CD4-positive, alpha-beta memory T cell (primary cell): Measurements from ENCODE around the gene SMIM31. TPM values are rescaled to one million over a fixed set of nuclear protein-coding genes. Genes with fewer than 3 reads are reported as not detected.

ENCODE experiments used
- CTCF ChIA-PET: fragments of 350-600 bp; sonication (Branson Sonifier 250); formaldehyde crosslinking; loops from one replicate; lab custom pipeline; 2021; ENCODE audit warnings: inconsistent platforms; ENCODE audit not compliant: partially characterized antibody; lab: Charles Lee
- POLR2A ChIA-PET: fragments of 350-600 bp; sonication (Branson Sonifier 250); formaldehyde crosslinking; loops from one replicate; lab custom pipeline; 2021; ENCODE audit not compliant: partially characterized antibody; lab: Charles Lee
- DNase-seq, 5 donors: peaks; one replicate each; pipeline versions ENCODE4 v3.0.0 to v3.0.0-alpha.2; 2020 to 2022; ENCODE audit warnings: mixed read lengths in 1 of 5
- H3K27ac ChIP-seq: one replicate; pipeline ENCODE4 v1.7.0; 2013; ENCODE audit warnings: low read depth, low read length
- H3K27me3 ChIP-seq: 2 replicates; pipeline ENCODE4 v1.7.0; 2013; ENCODE audit warnings: mild to moderate bottlenecking, low read length, moderate library complexity; ENCODE audit not compliant: insufficient read depth
- H3K36me3 ChIP-seq: 2 replicates; pipeline ENCODE4 v1.7.0; 2013; ENCODE audit warnings: mild to moderate bottlenecking, low read length, moderate library complexity; ENCODE audit not compliant: insufficient read depth
- H3K4me1 ChIP-seq: 2 replicates; pipeline ENCODE4 v1.7.0; 2013; ENCODE audit warnings: mild to moderate bottlenecking, low read length, moderate library complexity; ENCODE audit not compliant: insufficient read depth
- H3K4me3 ChIP-seq, 2 donors: one replicate each; pipeline ENCODE4 v1.7.0; 2013; ENCODE audit warnings: low read length in 2 of 2, mild to moderate bottlenecking in 1 of 2
- H3K9me3 ChIP-seq, 2 donors: one replicate each; pipeline ENCODE4 v1.7.0; 2013; ENCODE audit warnings: low read length in 2 of 2, control low read depth in 1 of 2; ENCODE audit not compliant: control insufficient read depth in 1 of 2
- H3K27ac Mint-ChIP-seq, 7 donors: one replicate each; pipeline ENCODE4 v1.8.0; 2020 to 2021; ENCODE audit warnings: mixed read lengths in 7 of 7, mild to moderate bottlenecking in 6 of 7, inconsistent platforms in 3 of 7, moderate library complexity in 3 of 7
- H3K27me3 Mint-ChIP-seq, 2 donors: one replicate each; pipeline ENCODE4 v1.8.0; 2020 to 2021; ENCODE audit warnings: mixed read lengths in 2 of 2
- H3K36me3 Mint-ChIP-seq, 2 donors: one replicate each; pipeline ENCODE4 v1.8.0; 2020 to 2021; ENCODE audit warnings: mixed read lengths in 2 of 2, inconsistent platforms in 1 of 2, mild to moderate bottlenecking in 1 of 2
- H3K4me1 Mint-ChIP-seq, 4 donors: one replicate each; pipeline ENCODE4 v1.8.0; 2020 to 2021; ENCODE audit warnings: mixed read lengths in 4 of 4, mild to moderate bottlenecking in 1 of 4
- H3K4me3 Mint-ChIP-seq, 8 donors: one replicate each; pipeline ENCODE4 v1.8.0; 2020 to 2021; ENCODE audit warnings: mixed read lengths in 8 of 8, mild to moderate bottlenecking in 7 of 8, moderate library complexity in 6 of 8, inconsistent platforms in 3 of 8
- H3K9me3 Mint-ChIP-seq, 8 donors: one replicate each; pipeline ENCODE4 v1.8.0; 2020 to 2021; ENCODE audit warnings: mixed read lengths in 8 of 8, mild to moderate bottlenecking in 5 of 8, inconsistent platforms in 3 of 8, moderate library complexity in 1 of 8
- intact Hi-C: fragments of 100-400 bp; cut with micrococcal nuclease; formaldehyde crosslinking; loops from one replicate; pipeline ENCODE4 v1.15.1; 2023
- polyA plus RNA-seq, 2 donors: library from polyadenylated mRNA; unstranded; fragments of 300-500 nt; fragmentation: Illumina TruSeq; gene quantifications; one replicate each; pipeline ENCODE4 v1.2.3, GENCODE V29; 2021
- total RNA-seq, 2 experiments: library from RNA; stranded (reverse); gene quantifications; one replicate each; pipeline ENCODE4 v1.2.3, GENCODE V29; 2021

The SMIM31 gene
- total and polyA plus RNA-seq, 4 experiments from 2014 or later: not detected

GRCh38 chr4:164780839-164781238, 26.9 kb downstream of the SMIM31 start:
- Mint-ChIP-seq H3K36me3 (no peaks in the 10 kb centered on the region), H3K9me3 (no peaks in the 10 kb centered on the region), H3K4me1 (no peaks in the 10 kb centered on the region), H3K4me3 (no peak overlapping the region), H3K27me3 (no peaks in the 10 kb centered on the region), H3K27ac (no peak overlapping the region)
- CTCF ChIA-PET: interaction anchor here (0.6 to 2.2 kb wide), 5 partner anchors 10 to 317 kb away, joined by 3 to 8 read pairs (median 4); no protein-coding TSS in a partner anchor
- no peaks in the 10 kb centered on the region for H3K4me1 ChIP-seq
- intact Hi-C loops: no loop called here
- H3K36me3 ChIP-seq: no peaks in the 10 kb centered on the region
- no peaks in the 10 kb centered on the region for H3K9me3 ChIP-seq
- no peak for DNase-seq
- H3K4me3 ChIP-seq: no peak overlapping the region
- no peaks in the 10 kb centered on the region for H3K27me3 ChIP-seq
- no peak overlapping the region for H3K27ac ChIP-seq
- POLR2A ChIA-PET: no interaction called here

GRCh38 chr4:164783976-164784375, 30.0 kb downstream of the SMIM31 start:
- Histone ChIP-seq H3K27me3 (no peaks in the 10 kb centered on the region), H3K9me3 (no peaks in the 10 kb centered on the region), H3K27ac (no peak overlapping the region), H3K4me1 (no peaks in the 10 kb centered on the region), H3K4me3 (no peak overlapping the region), H3K36me3 (no peaks in the 10 kb centered on the region)
- DNase-seq: no peak
- Mint-ChIP-seq H3K4me1 (no peaks in the 10 kb centered on the region), H3K27me3 (peaks cover 0 to 1% of the 10 kb centered on the region in 2 donors), H3K4me3 (no peak overlapping the region), H3K27ac (no peak overlapping the region), H3K36me3 (no peaks in the 10 kb centered on the region), H3K9me3 (no peaks in the 10 kb centered on the region)
- intact Hi-C loops: no loop called here
- ChIA-PET CTCF (no interaction called here), POLR2A (no interaction called here)

- POLR2A ChIA-PET: no interaction called here
- no peaks in the 10 kb centered on the region for H3K36me3 ChIP-seq
- Mint-ChIP-seq H3K9me3 (peaks cover 0 to 3% (median 0%) of the 10 kb centered on the region in 8 donors), H3K36me3 (no peaks in the 10 kb centered on the region), H3K27me3 (peaks cover 0 to 3% of the 10 kb centered on the region in 2 donors), H3K4me3 (no peak overlapping the region), H3K4me1 (no peaks in the 10 kb centered on the region), H3K27ac (no peak overlapping the region)
- no peaks in the 10 kb centered on the region for H3K4me1 ChIP-seq
- CTCF ChIA-PET: interaction anchor here (0.6 kb wide), 1 partner anchor 10 kb away, joined by 4 read pairs; no protein-coding TSS in a partner anchor
- intact Hi-C loops: no loop called here
- H3K27me3 ChIP-seq: no peaks in the 10 kb centered on the region
- H3K27ac ChIP-seq: no peak overlapping the region
- H3K4me3 ChIP-seq: no peak overlapping the region
- no peaks in the 10 kb centered on the region for H3K9me3 ChIP-seq
- no peak for DNase-seq
Measured at GRCh38 chr4:164789047-164789446, 35.1 kb downstream of the SMIM31 start.

- no peak overlapping the region for H3K27ac Mint-ChIP-seq
- peaks cover 0 to 3% of the 10 kb centered on the region in 2 donors for H3K27me3 Mint-ChIP-seq
- H3K27ac ChIP-seq: no peak overlapping the region
- H3K4me3 ChIP-seq: no peak overlapping the region
- no peaks in the 10 kb centered on the region for H3K36me3 ChIP-seq
- DNase-seq: no peak
- no peaks in the 10 kb centered on the region for H3K27me3 ChIP-seq
- H3K4me1 ChIP-seq: no peaks in the 10 kb centered on the region
- ChIA-PET CTCF (interaction anchor here (1.5 kb wide), 1 partner anchor 10 kb away, joined by 8 read pairs; no protein-coding TSS in a partner anchor), POLR2A (no interaction called here)
- peaks cover 0 to 3% (median 0%) of the 10 kb centered on the region in 8 donors for H3K9me3 Mint-ChIP-seq
- H3K36me3 Mint-ChIP-seq: no peaks in the 10 kb centered on the region
- intact Hi-C loops: no loop called here
- no peak overlapping the region for H3K4me3 Mint-ChIP-seq
- H3K4me1 Mint-ChIP-seq: no peaks in the 10 kb centered on the region
- no peaks in the 10 kb centered on the region for H3K9me3 ChIP-seq
Measured at GRCh38 chr4:164790249-164790648, 36.3 kb downstream of the SMIM31 start.

- intact Hi-C loops: no loop called here
- CTCF ChIA-PET: interaction anchor here (0.6 kb wide), 1 partner anchor 11 kb away, joined by 4 read pairs; no protein-coding TSS in a partner anchor
Measured at GRCh38 chr4:164799410-164799809, 45.5 kb downstream of the SMIM31 start.

GRCh38 chr4:164800786-164801185, 46.9 kb downstream of the SMIM31 start:
- Histone ChIP-seq H3K9me3 (no peaks in the 10 kb centered on the region), H3K36me3 (no peaks in the 10 kb centered on the region), H3K27ac (no peak overlapping the region), H3K4me1 (no peaks in the 10 kb centered on the region), H3K27me3 (no peaks in the 10 kb centered on the region), H3K4me3 (no peak overlapping the region)
- no peak for DNase-seq
- CTCF ChIA-PET: no interaction called here
- Mint-ChIP-seq H3K4me3 (no peak overlapping the region), H3K27ac (no peak overlapping the region), H3K9me3 (no peaks in the 10 kb centered on the region), H3K27me3 (peaks cover 0 to 1% of the 10 kb centered on the region in 2 donors), H3K36me3 (no peaks in the 10 kb centered on the region), H3K4me1 (no peaks in the 10 kb centered on the region)
- intact Hi-C loops: no loop called here
- POLR2A ChIA-PET: no interaction called here

More at GRCh38 chr4:164799410-164799809, 45.5 kb downstream of the SMIM31 start:
- no peaks in the 10 kb centered on the region for H3K4me1 Mint-ChIP-seq
- H3K36me3 Mint-ChIP-seq: no peaks in the 10 kb centered on the region
- no peaks in the 10 kb centered on the region for H3K9me3 ChIP-seq
- no peak overlapping the region for H3K4me3 Mint-ChIP-seq
- H3K27ac Mint-ChIP-seq: no peak overlapping the region
- no peaks in the 10 kb centered on the region for H3K9me3 Mint-ChIP-seq
- POLR2A ChIA-PET: no interaction called here
- H3K4me3 ChIP-seq: no peak overlapping the region
- no peak overlapping the region for H3K27ac ChIP-seq
- H3K36me3 ChIP-seq: no peaks in the 10 kb centered on the region
- no peaks in the 10 kb centered on the region for H3K4me1 ChIP-seq
- H3K27me3 Mint-ChIP-seq: peaks cover 0 to 1% of the 10 kb centered on the region in 2 donors
- DNase-seq: no peak
- no peaks in the 10 kb centered on the region for H3K27me3 ChIP-seq

- Mint-ChIP-seq H3K36me3 (no peaks in the 10 kb centered on the region), H3K4me3 (no peak overlapping the region), H3K27ac (no peak overlapping the region), H3K9me3 (no peaks in the 10 kb centered on the region), H3K4me1 (no peaks in the 10 kb centered on the region), H3K27me3 (peaks cover 0 to 1% of the 10 kb centered on the region in 2 donors)
- Histone ChIP-seq H3K4me1 (no peaks in the 10 kb centered on the region), H3K27me3 (no peaks in the 10 kb centered on the region), H3K27ac (no peak overlapping the region), H3K4me3 (no peak overlapping the region), H3K9me3 (no peaks in the 10 kb centered on the region), H3K36me3 (no peaks in the 10 kb centered on the region)
- DNase-seq: no peak
- intact Hi-C loops: no loop called here
- POLR2A ChIA-PET: no interaction called here
- CTCF ChIA-PET: no interaction called here
Measured at GRCh38 chr4:164802301-164802901, 48.5 kb downstream of the SMIM31 start.
